ENCODE measurements around the gene SRGAP3. TPM values are rescaled to one million over a fixed set of nuclear protein-coding genes. Genes with fewer than 3 reads are reported as not detected.

SRGAP3 gene
- total RNA-seq, 4 donors from 2014 or later: 2.0 to 6.9 (median 4.8) TPM

GRCh38 chr3:8982509-8982908 is 266.9 kb downstream of the SRGAP3 start:
- Histone ChIP-seq H3K27me3 (peaks cover 32% of the 10 kb centered on the region), H3K9me3 (peaks cover 0 to 13% (median 0%) of the 10 kb centered on the region in 3 donors), H3K27ac (no peak overlapping the region), H3K4me1 (peaks cover 0 to under 1% (median 0%) of the 10 kb centered on the region in 3 donors), H3K36me3 (no peaks in the 10 kb centered on the region), H3K4me3 (no peak overlapping the region)
- TF ChIP-seq POLR2A (IDR thresholded peaks at IDR 0.05) (no peak), CTCF (IDR thresholded peaks at IDR 0.05) (no peak), POLR2AphosphoS5 (IDR thresholded peaks at IDR 0.05) (no peak), EP300 (IDR thresholded peaks at IDR 0.05) (no peak)
- no peak for ATAC-seq
- 23 to 45% methylated on average over 4 of the region's 5 CpGs for WGBS, 2 donors (ENCODE audit: low coverage in 1 of 2)

GRCh38 chr3:8981700-8982099 is 267.7 kb downstream of the SRGAP3 start:
- Histone ChIP-seq H3K36me3 (no peaks in the 10 kb centered on the region), H3K9me3 (peaks cover 0 to 13% (median 0%) of the 10 kb centered on the region in 3 donors), H3K27ac (no peak overlapping the region), H3K4me3 (no peak overlapping the region), H3K4me1 (no peaks in the 10 kb centered on the region), H3K27me3 (peaks cover 36% of the 10 kb centered on the region)
- no peak for ATAC-seq
- no peak for TF ChIP-seq CTCF (IDR thresholded peaks at IDR 0.05)
- TF ChIP-seq POLR2AphosphoS5 (IDR thresholded peaks at IDR 0.05): no peak
- TF ChIP-seq POLR2A (IDR thresholded peaks at IDR 0.05): no peak
- TF ChIP-seq EP300 (IDR thresholded peaks at IDR 0.05): no peak
- 52 to 72% methylated on average over 3 of the region's 9 CpGs for WGBS, 2 donors (ENCODE audit: low coverage in 1 of 2)

- peaks cover 40% of the 10 kb centered on the region for H3K27me3 ChIP-seq
- no peak overlapping the region for H3K27ac ChIP-seq
- no peak for ATAC-seq
- H3K36me3 ChIP-seq: no peaks in the 10 kb centered on the region
- WGBS, 2 donors (ENCODE audit: low coverage in 1 of 2): 80 to 86% methylated on average over 6 to 7 of the region's 9 CpGs
- H3K4me3 ChIP-seq: no peak overlapping the region
- TF ChIP-seq EP300 (IDR thresholded peaks at IDR 0.05) (no peak), POLR2A (IDR thresholded peaks at IDR 0.05) (no peak), POLR2AphosphoS5 (IDR thresholded peaks at IDR 0.05) (no peak), CTCF (IDR thresholded peaks at IDR 0.05) (no peak)
- H3K4me1 ChIP-seq: no peaks in the 10 kb centered on the region
- peaks cover 0 to 13% (median 0%) of the 10 kb centered on the region in 3 donors for H3K9me3 ChIP-seq
Observed at GRCh38 chr3:8981296-8981695, 268.1 kb downstream of the SRGAP3 start.

GRCh38 chr3:8980756-8981257 is 268.6 kb downstream of the SRGAP3 start:
- ATAC-seq: no peak
- no peaks in the 10 kb centered on the region for H3K4me1 ChIP-seq
- peaks cover 45% of the 10 kb centered on the region for H3K27me3 ChIP-seq
- H3K36me3 ChIP-seq: no peaks in the 10 kb centered on the region
- H3K27ac ChIP-seq: no peak overlapping the region
- 20 to 36% methylated on average over 1 to 4 of the region's 6 CpGs for WGBS, 2 donors (ENCODE audit: low coverage in 1 of 2)
- TF ChIP-seq POLR2AphosphoS5 (IDR thresholded peaks at IDR 0.05) (no peak), EP300 (IDR thresholded peaks at IDR 0.05) (no peak), CTCF (IDR thresholded peaks at IDR 0.05) (no peak), POLR2A (IDR thresholded peaks at IDR 0.05) (no peak)
- no peak overlapping the region for H3K4me3 ChIP-seq
- peaks cover 0 to 13% (median 0%) of the 10 kb centered on the region in 3 donors for H3K9me3 ChIP-seq

GRCh38 chr3:8979262-8979661 is 270.2 kb downstream of the SRGAP3 start:
- ATAC-seq: no peak
- WGBS, 2 donors (ENCODE audit: low coverage in 1 of 2): 80% methylated on average over 1 of the region's 1 CpG; no CpG with 5 or more reads in 1 of the 2 donors

More at GRCh38 chr3:8979262-8979661, 270.2 kb downstream of the SRGAP3 start:
- TF ChIP-seq POLR2A (IDR thresholded peaks at IDR 0.05) (no peak), CTCF (IDR thresholded peaks at IDR 0.05) (no peak), POLR2AphosphoS5 (IDR thresholded peaks at IDR 0.05) (no peak), EP300 (IDR thresholded peaks at IDR 0.05) (no peak)
- no peaks in the 10 kb centered on the region for H3K4me1 ChIP-seq
- peaks cover 55% of the 10 kb centered on the region for H3K27me3 ChIP-seq
- no peak overlapping the region for H3K27ac ChIP-seq
- no peaks in the 10 kb centered on the region for H3K36me3 ChIP-seq
- H3K9me3 ChIP-seq: peaks cover 0 to 13% (median 0%) of the 10 kb centered on the region in 3 donors
- H3K4me3 ChIP-seq: no peak overlapping the region

Data from gastroesophageal sphincter (tissue), 4 donors.